ENCODE data around the gene ZNF768.

Gene ZNF768

GRCh38 chr16:30518552-30518951, 7.8 kb downstream of the ZNF768 start:
- no peak for TF ChIP-seq CTCF (IDR thresholded peaks at IDR 0.05; ENCODE audit: control insufficient read depth, insufficient read depth, low read depth, low read length, missing control alignments)
- no peak for DNase-seq (ENCODE audit: low read depth)
- no peak overlapping the region for H3K4me3 ChIP-seq (ENCODE audit: control insufficient read depth, low read depth, low read length)

DNA sequence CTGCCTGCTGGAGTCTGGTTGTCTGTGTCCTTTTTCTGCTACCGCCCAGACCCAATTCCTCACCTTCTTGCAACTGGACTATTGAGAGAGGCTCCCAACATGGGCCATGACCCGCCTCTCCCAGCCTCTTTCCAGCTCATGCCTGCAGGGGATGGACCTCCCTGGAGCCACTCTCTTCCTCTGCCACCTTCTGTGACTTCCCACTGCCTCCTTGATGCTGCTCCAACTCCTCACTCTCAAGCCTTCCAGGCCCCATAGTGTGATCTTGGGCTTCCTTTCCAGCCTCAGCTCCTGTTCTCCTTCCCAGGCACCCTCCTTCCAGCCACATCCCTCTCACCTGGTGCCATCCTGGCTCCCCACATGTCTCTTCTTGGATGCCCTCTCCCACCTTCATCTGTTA, 11.1 kb downstream of the ZNF768 start:
- DNase-seq (ENCODE audit: low read depth), result no peak
- TF ChIP-seq CTCF (IDR thresholded peaks at IDR 0.05; ENCODE audit: control insufficient read depth, insufficient read depth, low read depth, low read length, missing control alignments), result no peak
- no peak overlapping the region for H3K4me3 ChIP-seq (ENCODE audit: control insufficient read depth, low read depth, low read length)

DNA sequence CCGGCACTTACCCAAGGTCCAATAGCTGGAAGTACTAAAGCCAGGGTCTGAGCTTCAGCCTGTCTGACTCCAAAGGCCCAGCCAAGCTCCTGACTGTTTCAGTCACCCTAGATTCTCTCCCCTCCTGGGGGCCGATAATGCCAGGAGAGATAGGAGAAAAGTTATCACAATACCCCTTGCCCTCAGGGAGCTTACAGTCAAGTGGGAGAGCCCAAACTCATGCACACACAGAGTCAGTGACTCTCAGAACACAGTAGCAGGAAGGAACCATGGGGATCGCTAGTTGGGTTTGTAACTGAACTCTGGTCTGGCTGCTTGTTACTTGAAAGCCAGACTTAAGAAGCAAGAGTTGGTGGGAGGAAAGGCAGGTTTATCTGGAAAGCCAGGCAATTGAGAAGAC, 14.9 kb downstream of the ZNF768 start:
- no peak for DNase-seq (ENCODE audit: low read depth)
- no peak for TF ChIP-seq CTCF (IDR thresholded peaks at IDR 0.05; ENCODE audit: control insufficient read depth, insufficient read depth, low read depth, low read length, missing control alignments)
- H3K4me3 ChIP-seq (ENCODE audit: control insufficient read depth, low read depth, low read length), result no peak overlapping the region

- no peak for DNase-seq (ENCODE audit: low read depth)
- no peak for TF ChIP-seq CTCF (IDR thresholded peaks at IDR 0.05; ENCODE audit: control insufficient read depth, insufficient read depth, low read depth, low read length, missing control alignments)
- no peak overlapping the region for H3K4me3 ChIP-seq (ENCODE audit: control insufficient read depth, low read depth, low read length)
Observed at GRCh38 chr16:30510376-30510938, 15.9 kb downstream of the ZNF768 start.

GRCh38 chr16:30509081-30509765, 17.1 kb downstream of the ZNF768 start:
- no peak for TF ChIP-seq CTCF (IDR thresholded peaks at IDR 0.05; ENCODE audit: control insufficient read depth, insufficient read depth, low read depth, low read length, missing control alignments)
- no peak overlapping the region for H3K4me3 ChIP-seq (ENCODE audit: control insufficient read depth, low read depth, low read length)
- DNase-seq (ENCODE audit: low read depth), result no peak

DNA sequence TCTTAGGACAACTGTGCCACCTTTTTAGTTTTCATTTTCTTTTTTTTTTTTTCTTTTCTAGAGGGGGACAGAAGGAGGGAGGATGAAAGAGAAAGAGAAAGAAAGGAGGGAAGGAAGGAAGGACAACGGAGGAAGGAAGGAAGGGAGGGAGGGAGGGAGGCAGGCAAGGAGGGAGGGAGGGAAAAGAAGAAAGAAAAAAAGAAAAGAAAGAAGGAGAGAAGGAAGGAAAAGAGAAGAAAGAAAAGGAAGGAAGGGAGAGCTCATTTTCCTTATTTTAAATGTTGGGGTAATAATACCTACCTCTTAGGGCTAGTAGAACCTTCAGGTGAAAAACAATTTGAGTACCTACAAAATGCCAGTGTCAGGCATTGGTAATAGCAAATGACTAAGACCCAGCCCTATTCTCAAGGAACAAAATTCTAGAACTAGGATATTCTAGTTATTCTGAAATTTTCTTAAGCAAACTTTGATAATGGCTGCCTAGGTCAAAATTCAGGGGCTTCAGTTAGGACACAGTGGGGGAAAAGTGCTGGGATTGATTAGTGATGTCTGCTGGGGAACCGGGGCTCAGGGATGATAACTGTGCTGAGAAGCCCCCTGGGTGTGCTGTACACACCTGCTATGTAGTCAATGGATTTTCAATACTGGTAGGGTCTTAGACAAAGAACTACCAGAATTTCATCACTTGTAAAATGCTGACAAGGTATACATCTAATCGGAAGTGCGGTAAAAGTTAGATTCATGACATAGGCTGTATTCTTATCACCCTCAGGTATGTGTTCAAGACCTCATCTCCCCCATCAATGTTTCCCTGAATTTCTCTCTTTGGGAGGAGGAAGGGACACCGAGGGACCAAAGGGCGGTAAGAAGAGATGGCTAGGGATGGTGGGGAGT, 22.7 kb downstream of the ZNF768 start:
- H3K4me3 ChIP-seq (ENCODE audit: control insufficient read depth, low read depth, low read length), result no peak overlapping the region
- no peak for DNase-seq (ENCODE audit: low read depth)
- TF ChIP-seq CTCF (IDR thresholded peaks at IDR 0.05; ENCODE audit: control insufficient read depth, insufficient read depth, low read depth, low read length, missing control alignments), result no peak

All from AG09309 (cell line).